Heart left ventricle (tissue), 16 donors: ENCODE data around the gene ALKBH6. TPM values are rescaled to one million over a fixed set of nuclear protein-coding genes. Genes with fewer than 3 reads are reported as not detected.
"Not testable (repeated sequence)": the region's sequence is repeated elsewhere in the genome, so short reads cannot be mapped to it uniquely, and the experiment has no call there.

ENCODE experiments used
- ATAC-seq, 4 donors: fragments of 200-7000 bp; cut with Tn5 transposase; one replicate each; pipeline ENCODE4 v1.9.1; 2020 to 2022; ENCODE audit warnings: moderate library complexity in 4 of 4, mild to moderate bottlenecking in 3 of 4, moderate number of reproducible peaks in 1 of 4
- DNase-seq, 5 donors: peaks; one replicate each; pipeline ENCODE4 v3.0.0-alpha.2; 2020
- H3K27ac ChIP-seq, 12 donors: fragments of 200-600 bp; sonication (generic) in 4 of 12; one replicate each; pipeline versions ENCODE4 v1.5.0 to v1.8.0; 2016 to 2022; ENCODE audit warnings: mild to moderate bottlenecking in 2 of 12
- H3K27me3 ChIP-seq, 9 donors: fragments of 200-600 bp; sonication (generic) in 2 of 9; one replicate each; pipeline versions ENCODE4 v1.5.1 to v1.8.0; 2016 to 2022; ENCODE audit warnings: mild to moderate bottlenecking in 3 of 9
- H3K36me3 ChIP-seq, 9 donors: fragments of 200-600 bp; sonication (generic) in 2 of 9; one replicate each; pipeline versions ENCODE4 v1.5.0 to v1.8.0; 2018 to 2022; ENCODE audit warnings: mild to moderate bottlenecking in 2 of 9
- H3K4me1 ChIP-seq, 12 donors: fragments of 200-600 bp; sonication (generic) in 4 of 12; one replicate each; pipeline versions ENCODE4 v1.5.0 to v1.8.0; 2016 to 2022; ENCODE audit warnings: mild to moderate bottlenecking in 3 of 12
- H3K4me3 ChIP-seq, 12 donors: fragments of 200-600 bp; sonication (generic) in 4 of 12; one replicate each; pipeline versions ENCODE4 v1.5.0 to v1.8.0; 2017 to 2022; ENCODE audit warnings: mild to moderate bottlenecking in 9 of 12, moderate library complexity in 4 of 12
- H3K9me3 ChIP-seq, 12 donors: fragments of 200-600 bp; sonication (generic) in 4 of 12; one replicate each; pipeline versions ENCODE4 v1.5.0 to v1.8.0; 2016 to 2022; ENCODE audit warnings: mild to moderate bottlenecking in 1 of 12
- CTCF ChIP-seq, 12 donors: fragments of 200-600 bp; sonication (generic) in 4 of 12; IDR thresholded peaks; one replicate each; pipeline versions ENCODE4 v1.5.0 to v1.8.0; 2018 to 2022; ENCODE audit warnings: antibody characterized with exemption in 12 of 12, mild to moderate bottlenecking in 5 of 12
- POLR2A ChIP-seq, 2 donors: fragments of 450-650 bp; IDR thresholded peaks; one replicate each; pipeline ENCODE4 v1.6.1; 2017; ENCODE audit warnings: antibody characterized with exemption in 2 of 2, mild to moderate bottlenecking in 2 of 2, moderate library complexity in 2 of 2
- WGBS, 4 donors: extraction: QIAGEN DNeasy Blood & Tissue Kit in 2 of 4; methylation state at CpG; one replicate each; pipeline versions ENCODE4 v1.1.5 to v1.1.7; 2013 to 2018; 5-methylcytosine and 5-hydroxymethylcytosine counted together
- intact Hi-C, 10 donors: fragments of 100-400 bp; cut with DNase I; formaldehyde crosslinking; loops; one replicate each; pipeline versions ENCODE4 v1.11.1 to v1.14.2; 2022
- polyA plus RNA-seq, 2 donors: library from polyadenylated mRNA; stranded (reverse); fragments of 200-250 nt; gene quantifications; one replicate each; pipeline ENCODE4 v1.2.3, GENCODE V29; 2013
- total RNA-seq, 9 donors: library from RNA; depleted of rRNA in 2 of 9; stranded (reverse); fragments of >200 nt in 2 of 9; fragmentation: NEBNext Ultra II Directional in 3 of 9; extraction: Animal tissue kit (Norgen Biotek cat#: 25700) in 3 of 9; gene quantifications; one replicate each; pipeline versions ENCODE4 v1.1.0 to v1.2.4, GENCODE V29; 2016 to 2023
- donor health status: ischemic (EF 13 %, LVEDD 7.1; RV severe dilation, severe dysfunction).
- donor health status: healthy with polysubstance abuse.
- donor health status: DM: no; HTN: yes; CAD: no.
- donor health status: DM: no; HTN: no; CAD: no.
- donor health status: ischemic (EF 25% LVEDD 6.9; RV normal size, moderate dysfunction).
- donor health status: ischemic (EF 25% LVEDD 5.7; RV mildly dilated, moderate dysfunction).
- donor health status: healthy.
- donor health status: DM: yes; HTN: yes; CAD: no.
- donor health status: ischemic (EF 35%, LVEDD 5.7; RV mildly dilated, moderate dysfunction).
- donor health status: nonischemic (EF 11% LVEDD 7.7; RV severe dilation, severe dysfunction).
- donor health status: DM: yes; HTN: yes; CAD: no.
- donor health status: PGD.
- donor health status: ischemic (EF 29% LVEDD 5.4; RV normal size, mild dysfunction).
- donor health status: nonischemic (EF 23%, LVEDD 6.1; RV moderate dilation, normal function).

The ALKBH6 gene
- total and polyA plus RNA-seq, 11 donors = 7.3 to 22.5 (median 13.0) TPM

- no peak for TF ChIP-seq POLR2A (IDR thresholded peaks at IDR 0.05)
- no peak for TF ChIP-seq CTCF (IDR thresholded peaks at IDR 0.05)
Measured at GRCh38 chr19:36047835-36048234, 33.8 kb upstream of the ALKBH6 start.

GRCh38 chr19:36046443-36047050 is 32.5 kb upstream of the ALKBH6 start:
- intact Hi-C loops = no loop called here
- ATAC-seq (no peak), DNase-seq (no peak)
- Histone ChIP-seq H3K4me3 (no peak overlapping the region), H3K36me3 (no peaks in the 10 kb centered on the region), H3K27me3 (no peaks in the 10 kb centered on the region), H3K27ac (peak overlapping the region in 1 of 12 donors; percentile 64), H3K4me1 (peaks cover 0 to 6% (median 0%) of the 10 kb centered on the region in 12 donors), H3K9me3 (no peaks in the 10 kb centered on the region)
- 89 to 95% (median 92%) methylated on average over 5 of the region's 5 CpGs for WGBS, 4 donors
- TF ChIP-seq POLR2A (IDR thresholded peaks at IDR 0.05) (no peak), CTCF (IDR thresholded peaks at IDR 0.05) (no peak)

More at GRCh38 chr19:36047835-36048234, 33.8 kb upstream of the ALKBH6 start:
- ATAC-seq (no peak), DNase-seq (no peak)
- no peaks in the 10 kb centered on the region for H3K27me3 ChIP-seq
- H3K9me3 ChIP-seq = no peaks in the 10 kb centered on the region
- H3K4me1 ChIP-seq = peaks cover 0 to 3% (median under 1%) of the 10 kb centered on the region in 12 donors
- no peak overlapping the region for H3K4me3 ChIP-seq
- no peaks in the 10 kb centered on the region for H3K36me3 ChIP-seq
- intact Hi-C loops = no loop called here
- H3K27ac ChIP-seq = peak overlapping the region in 1 of 12 donors; percentile 64

GRCh38 chr19:36043952-36044351 is 29.9 kb upstream of the ALKBH6 start:
- Histone ChIP-seq H3K4me1 (peaks cover 0 to 7% (median 0%) of the 10 kb centered on the region in 12 donors), H3K36me3 (peaks cover 0 to 6% (median 4%) of the 10 kb centered on the region in 9 donors), H3K4me3 (no peak overlapping the region), H3K27me3 (no peaks in the 10 kb centered on the region), H3K9me3 (no peaks in the 10 kb centered on the region), H3K27ac (peak overlapping the region in 1 of 12 donors; percentile 64)
- ATAC-seq = no peak
- WGBS, 4 donors = 84 to 97% (median 94%) methylated on average over 2 of the region's 2 CpGs
- no peak for DNase-seq
- intact Hi-C loops = no loop called here
- TF ChIP-seq CTCF (IDR thresholded peaks at IDR 0.05) (no peak), POLR2A (IDR thresholded peaks at IDR 0.05) (no peak)

- peaks cover 0 to 19% (median 8%) of the 10 kb centered on the region in 9 donors for H3K36me3 ChIP-seq
- H3K4me3 ChIP-seq = no peak overlapping the region
- TF ChIP-seq CTCF (IDR thresholded peaks at IDR 0.05) (no peak), POLR2A (IDR thresholded peaks at IDR 0.05) (no peak)
- intact Hi-C loops = no loop called here
- H3K4me1 ChIP-seq = peaks cover 0 to 7% (median 0%) of the 10 kb centered on the region in 12 donors
- H3K27me3 ChIP-seq = no peaks in the 10 kb centered on the region
- DNase-seq = no peak
- peak in 3 of 4 donors; percentile 42 to 70 (median 64) for ATAC-seq
- H3K9me3 ChIP-seq = no peaks in the 10 kb centered on the region
- peak overlapping the region in 1 of 12 donors; percentile 64 for H3K27ac ChIP-seq
- 18 to 25% (median 20%) methylated on average over 3 of the region's 3 CpGs for WGBS, 4 donors
Measured at GRCh38 chr19:36041831-36042230, 27.8 kb upstream of the ALKBH6 start.

- H3K36me3 ChIP-seq = peaks cover 0 to 19% (median 8%) of the 10 kb centered on the region in 9 donors
- ATAC-seq, H3K4me1 ChIP-seq, H3K4me3 ChIP-seq, DNase-seq, H3K9me3 ChIP-seq, intact Hi-C loops, H3K27me3 ChIP-seq: not testable (repeated sequence)
- 91 to 94% (median 92%) methylated on average over 6 of the region's 6 CpGs for WGBS, 4 donors
- peak overlapping the region in 1 of 12 donors; percentile 64 for H3K27ac ChIP-seq
Measured at GRCh38 chr19:36041092-36041491, 27.1 kb upstream of the ALKBH6 start.
